ENCODE results near the gene ZDHHC15.

Gene ZDHHC15

DNA sequence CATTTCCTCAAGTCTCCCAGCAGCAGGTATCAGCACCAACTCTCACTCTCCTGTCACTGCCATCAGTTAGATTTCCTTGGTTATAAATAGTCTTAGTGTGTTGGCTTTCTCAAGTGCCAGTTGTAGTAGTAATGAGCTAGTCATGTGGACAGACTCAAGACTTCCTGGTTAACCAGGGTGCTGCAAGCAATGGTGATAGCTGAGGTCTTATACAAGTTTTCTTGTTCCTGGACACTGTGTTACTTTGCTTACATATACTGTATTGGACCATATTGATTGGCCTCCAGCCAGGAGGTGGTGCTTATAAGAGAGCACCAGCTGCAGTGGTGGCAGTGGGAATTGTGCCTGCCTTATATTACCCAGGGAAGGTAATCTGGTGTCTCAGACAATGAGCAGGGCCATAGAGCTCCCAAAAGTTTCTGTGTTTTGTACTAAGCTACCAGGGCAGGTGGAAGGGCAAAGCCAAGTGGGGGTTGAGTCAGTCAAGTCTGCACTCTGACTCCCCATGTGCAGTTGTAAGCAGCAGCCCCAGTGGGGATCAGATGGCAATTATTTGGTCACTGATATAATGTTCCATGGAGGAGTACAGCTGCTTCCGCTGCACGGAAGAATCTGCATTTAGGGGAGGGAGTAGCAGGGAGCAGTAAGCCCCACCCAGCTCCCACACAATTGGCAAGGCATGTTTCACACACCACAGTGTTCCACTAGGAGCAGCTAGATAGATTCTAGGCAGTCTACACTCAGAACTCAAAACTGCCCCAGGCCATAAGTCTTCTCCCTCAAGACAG, 24.1 kb upstream of the ZDHHC15 start:
- no peak overlapping the region for H3K27ac ChIP-seq (ENCODE audit: extremely low read depth, low read depth, low read length)
- TF ChIP-seq ZBTB21 (tag by site-specific recombination; IDR thresholded peaks at IDR 0.05) (no peak), ZBTB7A (tag by site-specific recombination; IDR thresholded peaks at IDR 0.05; ENCODE audit: low read depth) (no peak), ZSCAN23 (tag by site-specific recombination; IDR thresholded peaks at IDR 0.05) (no peak), ZNF830 (tag by site-specific recombination; IDR thresholded peaks at IDR 0.05; ENCODE audit: low read depth) (no peak), ZNF140 (tag by site-specific recombination; IDR thresholded peaks at IDR 0.05) (no peak), KLF7 (tag by site-specific recombination; IDR thresholded peaks at IDR 0.05; ENCODE audit: borderline replicate concordance) (no peak), ZNF174 (tag by site-specific recombination; IDR thresholded peaks at IDR 0.05) (no peak), GLIS2 (tag by site-specific recombination; IDR thresholded peaks at IDR 0.05) (no peak), ZNF416 (tag by site-specific recombination; IDR thresholded peaks at IDR 0.05) (no peak), ZNF239 (tag by site-specific recombination; IDR thresholded peaks at IDR 0.05) (no peak), ZNF501 (tag by site-specific recombination; IDR thresholded peaks at IDR 0.05) (no peak), ZNF138 (tag by site-specific recombination; IDR thresholded peaks at IDR 0.05; ENCODE audit: borderline replicate concordance) (no peak), PRDM4 (tag by site-specific recombination; IDR thresholded peaks at IDR 0.05) (no peak), ZNF621 (tag by site-specific recombination; IDR thresholded peaks at IDR 0.05) (no peak), MZF1 (tag by site-specific recombination; IDR thresholded peaks at IDR 0.05; ENCODE audit: borderline replicate concordance) (no peak)
- CTCF ChIA-PET = no interaction called here

GRCh38 chrX:75544786-75545185, 21.9 kb upstream of the ZDHHC15 start:
- no peaks in the 10 kb centered on the region for H3K9me3 ChIP-seq (ENCODE audit: control insufficient read depth, insufficient read depth, low read depth, low read length)
- CTCF ChIA-PET = no interaction called here
- no peaks in the 10 kb centered on the region for H3K4me1 ChIP-seq (ENCODE audit: control insufficient read depth, insufficient read depth, low read length)
- no peaks in the 10 kb centered on the region for H3K36me3 ChIP-seq (ENCODE audit: control insufficient read depth in 2 of 2, insufficient read depth in 1 of 2, low read length in 2 of 2)
- no peak overlapping the region for H3K4me3 ChIP-seq (ENCODE audit: low read depth, low read length)
- H3K27ac ChIP-seq (ENCODE audit: extremely low read depth, low read depth, low read length) = no peak overlapping the region
- POLR2A ChIA-PET = no interaction called here
- no peak for TF ChIP-seq ZFP41 (tag by site-specific recombination; IDR thresholded peaks at IDR 0.05; ENCODE audit: borderline replicate concordance)
- TF ChIP-seq MZF1 (tag by site-specific recombination; IDR thresholded peaks at IDR 0.05; ENCODE audit: borderline replicate concordance) = no peak
- TF ChIP-seq SETDB1 (IDR thresholded peaks at IDR 0.05; ENCODE audit: insufficient read length, low read length) = no peak
- no peak for TF ChIP-seq OVOL3 (tag by site-specific recombination; IDR thresholded peaks at IDR 0.05)
- no peak for TF ChIP-seq ZNF48 (tag by site-specific recombination; IDR thresholded peaks at IDR 0.05)
- no peak for TF ChIP-seq SP7 (tag by site-specific recombination; IDR thresholded peaks at IDR 0.05)
- TF ChIP-seq, protein P1, sequence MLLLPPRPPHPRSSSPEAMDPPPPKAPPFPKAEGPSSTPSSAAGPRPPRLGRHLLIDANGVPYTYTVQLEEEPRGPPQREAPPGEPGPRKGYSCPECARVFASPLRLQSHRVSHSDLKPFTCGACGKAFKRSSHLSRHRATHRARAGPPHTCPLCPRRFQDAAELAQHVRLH (tag by site-specific recombination; IDR thresholded peaks at IDR 0.05) = no peak
- no peak for TF ChIP-seq KLF7 (tag by site-specific recombination; IDR thresholded peaks at IDR 0.05; ENCODE audit: borderline replicate concordance)
- TF ChIP-seq PRDM2 (tag by site-specific recombination; IDR thresholded peaks at IDR 0.05; ENCODE audit: borderline replicate concordance) = no peak
- no peak for TF ChIP-seq ZNF692 (tag by site-specific recombination; IDR thresholded peaks at IDR 0.05)
- TF ChIP-seq ZBTB1 (tag by site-specific recombination; IDR thresholded peaks at IDR 0.05) = no peak
- TF ChIP-seq ZNF138 (tag by site-specific recombination; IDR thresholded peaks at IDR 0.05; ENCODE audit: borderline replicate concordance) = no peak
- no peak for TF ChIP-seq ZNF837 (tag by site-specific recombination; IDR thresholded peaks at IDR 0.05)

More for the DNA sequence above, 24.1 kb upstream of the ZDHHC15 start:
- Histone ChIP-seq H3K9me3 (ENCODE audit: control insufficient read depth, insufficient read depth, low read depth, low read length) (no peaks in the 10 kb centered on the region), H3K36me3 (ENCODE audit: control insufficient read depth in 2 of 2, insufficient read depth in 1 of 2, low read length in 2 of 2) (no peaks in the 10 kb centered on the region), H3K4me3 (ENCODE audit: low read depth, low read length) (no peak overlapping the region), H3K4me1 (ENCODE audit: control insufficient read depth, insufficient read depth, low read length) (no peaks in the 10 kb centered on the region)
- POLR2A ChIA-PET = no interaction called here

Measured in HEK293 (cell line).